GM06990 (cell line): ENCODE data around the gene MRPL58.

Experiments
- DNase-seq: peaks from one replicate; pipeline ENCODE4 v3.0.0-alpha.2; 2011; ENCODE audit not compliant: insufficient read length; ENCODE audit errors: extremely low read depth
- H3K27me3 ChIP-seq: replicated peaks from 2 replicates; pipeline ENCODE4 v1.6.0; 2011; ENCODE audit warnings: low read length; ENCODE audit not compliant: control insufficient read depth, insufficient read depth
- H3K36me3 ChIP-seq: 2 replicates; pipeline ENCODE4 v1.5.1; 2011; ENCODE audit warnings: low read length; ENCODE audit not compliant: control insufficient read depth, insufficient read depth
- H3K4me3 ChIP-seq: replicated peaks from 2 replicates; pipeline ENCODE4 v1.5.1; 2011; ENCODE audit warnings: low read depth, mild to moderate bottlenecking, control low read depth, low read length
- CTCF ChIP-seq: IDR thresholded peaks from 2 replicates; pipeline ENCODE4 v1.5.1; 2011; ENCODE audit warnings: low read length, control low read depth, mild to moderate bottlenecking, inconsistent platforms; ENCODE audit not compliant: insufficient read depth, poor library complexity, severe bottlenecking

The MRPL58 gene

GRCh38 chr17:74990581-74991105 lies 21.8 kb upstream of the MRPL58 start:
- no peak for DNase-seq
- no peaks in the 10 kb centered on the region for H3K36me3 ChIP-seq
- no peak overlapping the region for H3K4me3 ChIP-seq
- H3K27me3 ChIP-seq: no peaks in the 10 kb centered on the region; the same call in 1 of the 2 replicates
- no peak for TF ChIP-seq CTCF

- DNase-seq: no peak
- no peak for TF ChIP-seq CTCF
- Histone ChIP-seq H3K4me3 (no peak overlapping the region), H3K36me3 (no peaks in the 10 kb centered on the region), H3K27me3 (no peaks in the 10 kb centered on the region; the same call in 1 of the 2 replicates)
Measured at GRCh38 chr17:74992223-74992622, 20.2 kb upstream of the MRPL58 start.

GRCh38 chr17:74994440-74994839 lies 18.0 kb upstream of the MRPL58 start:
- H3K27me3 ChIP-seq: no peaks in the 10 kb centered on the region; the same call in 1 of the 2 replicates
- TF ChIP-seq CTCF: no peak
- no peak for DNase-seq
- no peaks in the 10 kb centered on the region for H3K36me3 ChIP-seq
- H3K4me3 ChIP-seq: no peak overlapping the region

GRCh38 chr17:74995847-74996246 lies 16.6 kb upstream of the MRPL58 start:
- Histone ChIP-seq H3K36me3 (no peaks in the 10 kb centered on the region), H3K4me3 (no peak overlapping the region), H3K27me3 (no peaks in the 10 kb centered on the region)
- DNase-seq: no peak
- no peak for TF ChIP-seq CTCF

- no peak for DNase-seq
- Histone ChIP-seq H3K4me3 (no peak overlapping the region), H3K36me3 (no peaks in the 10 kb centered on the region), H3K27me3 (no peaks in the 10 kb centered on the region; the same call in 1 of the 2 replicates)
- no peak for TF ChIP-seq CTCF
Measured at GRCh38 chr17:74998783-74999182, 13.7 kb upstream of the MRPL58 start.

GRCh38 chr17:74999523-74999922 lies 12.9 kb upstream of the MRPL58 start:
- no peak for DNase-seq
- Histone ChIP-seq H3K36me3 (no peaks in the 10 kb centered on the region), H3K27me3 (no peaks in the 10 kb centered on the region; the same call in 1 of the 2 replicates), H3K4me3 (no peak overlapping the region)
- no peak for TF ChIP-seq CTCF
